IMR-90 (cell line): ENCODE results near the gene DHRS3. TPM values are rescaled to one million over a fixed set of nuclear protein-coding genes. Genes with fewer than 3 reads are reported as not detected.
A peak's percentile ranks its signal among the peaks of the same experiment; 100 is the strongest.

Experiments used
- ATAC-seq: fragments of 200-7000 bp; cut with Tn5 transposase; 2 replicates; pipeline ENCODE4 v1.9.1; 2020; ENCODE audit warnings: low read depth, mild to moderate bottlenecking, moderate library complexity
- BruUV-seq: library from RNA; stranded (reverse); fragments of 400-500 nt; replicated peaks from 2 replicates; lab custom pipeline; 2021; lab: Mats Ljungman, UMichigan
- CTCF ChIA-PET: fragments of 300-600 bp; formaldehyde crosslinking; extraction: SDS; loops from one replicate; lab custom pipeline; 2021; ENCODE audit warnings: antibody characterized with exemption; lab: Yijun Ruan, JAX
- POLR2A ChIA-PET: fragments of 300-600 bp; sonication (Branson Sonifier 250); formaldehyde crosslinking; loops from one replicate; lab custom pipeline; 2022; ENCODE audit warnings: antibody characterized with exemption; ENCODE audit not compliant: unreplicated experiment; lab: Charles Lee
- DNase-seq: peaks from one replicate; pipeline ENCODE4 v3.0.0; 2013
- H2AFZ ChIP-seq: replicated peaks from 2 replicates; pipeline ENCODE3; 2013; ENCODE audit warnings: low read length, mild to moderate bottlenecking; ENCODE audit not compliant: poor library complexity
- H2AK5ac ChIP-seq: 2 replicates; pipeline ENCODE4 v1.6.1; 2013; ENCODE audit warnings: low read depth, low read length, inconsistent platforms
- H2AK9ac ChIP-seq: replicated peaks from 2 replicates; pipeline ENCODE3; 2013; ENCODE audit warnings: mild to moderate bottlenecking, low read depth, low read length, moderate library complexity; ENCODE audit not compliant: poor library complexity
- H2BK120ac ChIP-seq: 2 replicates; pipeline ENCODE4 v1.6.1; 2013; ENCODE audit warnings: low read depth, low read length, inconsistent platforms
- H2BK15ac ChIP-seq: 3 replicates; pipeline ENCODE4 v1.6.1; 2013; ENCODE audit warnings: low read depth, low read length, inconsistent platforms
- H2BK20ac ChIP-seq: 2 replicates; pipeline ENCODE4 v1.6.1; 2013; ENCODE audit warnings: low read depth, mild to moderate bottlenecking, inconsistent platforms, low read length, moderate library complexity
- H2BK5ac ChIP-seq: 2 replicates; pipeline ENCODE4 v1.6.1; 2013; ENCODE audit warnings: mild to moderate bottlenecking, low read depth, low read length, inconsistent platforms; ENCODE audit not compliant: poor library complexity, severe bottlenecking
- H3K14ac ChIP-seq: replicated peaks from 2 replicates; pipeline ENCODE4 v1.6.1; 2013; ENCODE audit warnings: low read depth, low read length, inconsistent platforms
- H3K18ac ChIP-seq: 2 replicates; pipeline ENCODE4 v1.6.1; 2013; ENCODE audit warnings: low read depth, low read length, control low read depth
- H3K23ac ChIP-seq: 2 replicates; pipeline ENCODE4 v1.6.1; 2013; ENCODE audit warnings: low read depth, low read length, inconsistent platforms
- H3K27ac ChIP-seq: 2 replicates; pipeline ENCODE4 v1.5.1; 2013; ENCODE audit warnings: mild to moderate bottlenecking, control low read depth, low read length; ENCODE audit not compliant: insufficient read depth
- H3K27me3 ChIP-seq: 2 replicates; pipeline ENCODE4 v1.6.1; 2013; ENCODE audit warnings: low read length; ENCODE audit not compliant: control insufficient read depth, insufficient read depth
- H3K36me3 ChIP-seq: 2 replicates; pipeline ENCODE4 v1.6.1; 2013; ENCODE audit warnings: low read length, mixed read lengths; ENCODE audit not compliant: control insufficient read depth, insufficient read depth
- H3K4ac ChIP-seq: 2 replicates; pipeline ENCODE4 v1.6.1; 2013; ENCODE audit warnings: low read depth, low read length, inconsistent platforms
- H3K4me1 ChIP-seq: 2 replicates; pipeline ENCODE4 v1.6.1; 2013; ENCODE audit warnings: low read length, mixed read lengths; ENCODE audit not compliant: control insufficient read depth, insufficient read depth
- H3K4me2 ChIP-seq: 2 replicates; pipeline ENCODE4 v1.6.1; 2013; ENCODE audit warnings: low read depth, mild to moderate bottlenecking, control low read depth, low read length, moderate library complexity
- H3K4me3 ChIP-seq: 2 replicates; pipeline ENCODE4 v1.5.1; 2013; ENCODE audit warnings: low read depth, mild to moderate bottlenecking, control low read depth, low read length, moderate library complexity; ENCODE audit not compliant: insufficient read depth
- H3K56ac ChIP-seq: 2 replicates; pipeline ENCODE4 v1.6.1; 2013; ENCODE audit warnings: low read length, inconsistent platforms; ENCODE audit not compliant: insufficient read depth; ENCODE audit errors: extremely low read depth
- H3K79me1 ChIP-seq, 2 experiments: 2 replicates each; pipeline ENCODE4 v1.6.1; 2013; ENCODE audit warnings: low read length in 2 of 2, inconsistent platforms in 1 of 2, low read depth in 1 of 2
- H3K9ac ChIP-seq: 2 replicates; pipeline ENCODE4 v1.6.1; 2013; ENCODE audit warnings: low read depth, low read length, control low read depth
- H3K9me1 ChIP-seq: 2 replicates; pipeline ENCODE4 v1.6.1; 2013; ENCODE audit warnings: low read length, inconsistent platforms; ENCODE audit not compliant: insufficient read depth
- H3K9me3 ChIP-seq: 2 replicates; pipeline ENCODE4 v1.6.1; 2013; ENCODE audit warnings: low read length; ENCODE audit not compliant: control insufficient read depth, insufficient read depth
- H4K20me1 ChIP-seq: 2 replicates; pipeline ENCODE4 v1.6.1; 2013; ENCODE audit warnings: low read length, inconsistent platforms; ENCODE audit not compliant: insufficient read depth
- H4K5ac ChIP-seq: 2 replicates; pipeline ENCODE4 v1.6.1; 2013; ENCODE audit warnings: mild to moderate bottlenecking, low read depth, low read length, control low read depth
- H4K8ac ChIP-seq, 2 experiments: 2 replicates each; pipeline ENCODE4 v1.6.1; 2013; ENCODE audit warnings: low read depth in 2 of 2, low read length in 2 of 2, control low read depth in 1 of 2, inconsistent platforms in 1 of 2
- H4K91ac ChIP-seq: 2 replicates; pipeline ENCODE4 v1.6.1; 2013; ENCODE audit warnings: low read depth, low read length, inconsistent platforms; ENCODE audit not compliant: insufficient read depth
- CEBPB ChIP-seq: IDR thresholded peaks from 2 replicates; pipeline ENCODE4 v1.6.1; 2012; ENCODE audit warnings: low read depth, low read length, improper control_type of control experiment
- ELK1 ChIP-seq: fragments of 150-350 bp; IDR thresholded peaks from 2 replicates; pipeline ENCODE4 v1.6.1; 2016; ENCODE audit warnings: low read depth, mild to moderate bottlenecking, low read length, moderate library complexity, borderline replicate concordance
- NFE2L2 ChIP-seq: fragments of 150-350 bp; IDR thresholded peaks from 2 replicates; pipeline ENCODE4 v1.6.1; 2016; ENCODE audit warnings: low read depth, mild to moderate bottlenecking, low read length
- RCOR1 ChIP-seq: IDR thresholded peaks from 2 replicates; pipeline ENCODE4 v1.6.1; 2012; ENCODE audit warnings: mild to moderate bottlenecking, low read length, improper control_type of control experiment; ENCODE audit not compliant: insufficient replicate concordance
- RFX5 ChIP-seq: IDR thresholded peaks from 2 replicates; pipeline ENCODE4 v1.8.0; 2012; ENCODE audit warnings: low read depth, mild to moderate bottlenecking, low read length, moderate library complexity
- SMC3 ChIP-seq: fragments of 150-350 bp; IDR thresholded peaks from 2 replicates; pipeline ENCODE4 v1.6.1; 2016; ENCODE audit warnings: low read depth, mild to moderate bottlenecking, antibody characterized with exemption, low read length, moderate library complexity
- USF2 ChIP-seq: fragments of 150-350 bp; IDR thresholded peaks from 2 replicates; pipeline ENCODE4 v1.6.1; 2017; ENCODE audit warnings: mild to moderate bottlenecking, antibody characterized with exemption, low read length, low read depth
- WGBS, 2 experiments: methylation state at CpG; one replicate each; pipeline versions ENCODE4 v1.1.5 to v1.1.7; 2013; ENCODE audit warnings: missing lambda C conversion rate in 2 of 2; ENCODE audit not compliant: insufficient read length in 1 of 2; ENCODE audit errors: extremely low coverage in 2 of 2; 5-methylcytosine and 5-hydroxymethylcytosine counted together
- dilution Hi-C: fragments of 300-500 bp; cut with HindIII; formaldehyde crosslinking; loops from one replicate; pipeline ENCODE4 v1.14.3; 2018; ENCODE audit warnings: low sequenced_read_pairs; ENCODE audit not compliant: unreplicated experiment
- in situ Hi-C: fragments of 300-500 bp; cut with MboI; formaldehyde crosslinking; loops from 3 replicates; pipeline ENCODE4 v1.14.3; 2019; ENCODE audit warnings: low sequenced_read_pairs, inconsistent platforms, mixed read lengths
- intact Hi-C: fragments of 100-400 bp; cut with micrococcal nuclease; formaldehyde crosslinking; loops from 2 replicates; pipeline ENCODE4 v1.10.0; 2022
- polyA plus RNA-seq, 3 experiments: library from polyadenylated mRNA; depleted of rRNA; stranded (reverse); fragments of >200 nt; gene quantifications; 2 replicates each; pipeline ENCODE4 v1.2.3, GENCODE V29; 2012; ENCODE audit warnings: low replicate concordance in 1 of 3
- total RNA-seq: library from RNA; depleted of rRNA; stranded (reverse); fragments of >200 nt; gene quantifications from 2 replicates; pipeline ENCODE4 v1.2.3, GENCODE V29; 2012

The DHRS3 gene
- total and polyA plus RNA-seq, 2 of the 4 experiments (the other 2 are of a cell fraction), result 11.2 to 14.5 TPM

- BruUV-seq, result no TSS peak
- H2AK9ac ChIP-seq, result no peak overlapping the region
- no peak overlapping the region for H3K9ac ChIP-seq
- H3K4me3 ChIP-seq, result no peak overlapping the region
- H3K4me1 ChIP-seq, result peaks cover 11% of the 10 kb centered on the region
- dilution Hi-C loops (no loop called here), intact Hi-C loops (no loop called here), in situ Hi-C loops (loop anchor here (10.0 to 25.0 kb wide), 2 partner anchors 56 to 199 kb away; no protein-coding TSS in a partner anchor)
- H4K5ac ChIP-seq, result 0 out of 2 replicates have a peak overlapping the region, but pooled peaks have one; percentile 62
- DNase-seq (no peak), ATAC-seq (no peak)
- H3K79me1 ChIP-seq, result peaks cover 9 to 15% of the 10 kb centered on the region in 2 experiments; a peak in 2 of 4 replicates
- peak overlapping the region; percentile 74; the same call in 1 of the 2 replicates for H4K91ac ChIP-seq
- no peak overlapping the region for H3K27ac ChIP-seq
- H2BK15ac ChIP-seq, result peak overlapping the region; percentile 9; the same call in 1 of the 3 replicates
- no peak overlapping the region for H2BK5ac ChIP-seq
- H4K20me1 ChIP-seq, result no peaks in the 10 kb centered on the region
- 0 out of 2 replicates have a peak overlapping the region, but pooled peaks have one; percentile 34 for H3K14ac ChIP-seq
- ChIA-PET POLR2A (no interaction called here), CTCF (no interaction called here)
- H3K4ac ChIP-seq, result peak overlapping the region; percentile 48; the same call in 1 of the 2 replicates
- H2AK5ac ChIP-seq, result peak overlapping the region; percentile 59
- H3K18ac ChIP-seq, result peak overlapping the region; percentile 73; the same call in 1 of the 2 replicates
- H3K9me3 ChIP-seq, result no peaks in the 10 kb centered on the region
- H4K8ac ChIP-seq, result no peak overlapping the region; a peak in 1 of 4 replicates
- no peak overlapping the region; the same call in 1 of the 2 replicates for H2BK20ac ChIP-seq
- peak overlapping the region; percentile 28; the same call in 1 of the 2 replicates for H2BK120ac ChIP-seq
- TF ChIP-seq RCOR1 (no peak), USF2 (no peak), NFE2L2 (no peak), ELK1 (no peak), CEBPB (no peak), SMC3 (no peak), RFX5 (no peak)
- H2AFZ ChIP-seq, result no peak overlapping the region
- H3K23ac ChIP-seq, result no peak overlapping the region
- peaks cover 13% of the 10 kb centered on the region for H3K9me1 ChIP-seq
- WGBS, 2 experiments, result 74% methylated on average over 6 of the region's 7 CpGs; no CpG with 5 or more reads in 1 of the 2 experiments
- H3K36me3 ChIP-seq, result peaks cover 13% of the 10 kb centered on the region
- no peak overlapping the region for H3K56ac ChIP-seq
- no peaks in the 10 kb centered on the region for H3K27me3 ChIP-seq
- H3K4me2 ChIP-seq, result peak overlapping the region; percentile 39; the same call in 1 of the 2 replicates
Measured at GRCh38 chr1:12610941-12611340, 7.1 kb downstream of the DHRS3 start.
